GM18526 (cell line): ENCODE results near the gene RCC2.

Source experiments
- POLR2A ChIP-seq: IDR thresholded peaks from 3 replicates; pipeline ENCODE4 v1.6.1; 2011; ENCODE audit not compliant: insufficient read length; ENCODE audit errors: extremely low read depth

The RCC2 gene

DNA sequence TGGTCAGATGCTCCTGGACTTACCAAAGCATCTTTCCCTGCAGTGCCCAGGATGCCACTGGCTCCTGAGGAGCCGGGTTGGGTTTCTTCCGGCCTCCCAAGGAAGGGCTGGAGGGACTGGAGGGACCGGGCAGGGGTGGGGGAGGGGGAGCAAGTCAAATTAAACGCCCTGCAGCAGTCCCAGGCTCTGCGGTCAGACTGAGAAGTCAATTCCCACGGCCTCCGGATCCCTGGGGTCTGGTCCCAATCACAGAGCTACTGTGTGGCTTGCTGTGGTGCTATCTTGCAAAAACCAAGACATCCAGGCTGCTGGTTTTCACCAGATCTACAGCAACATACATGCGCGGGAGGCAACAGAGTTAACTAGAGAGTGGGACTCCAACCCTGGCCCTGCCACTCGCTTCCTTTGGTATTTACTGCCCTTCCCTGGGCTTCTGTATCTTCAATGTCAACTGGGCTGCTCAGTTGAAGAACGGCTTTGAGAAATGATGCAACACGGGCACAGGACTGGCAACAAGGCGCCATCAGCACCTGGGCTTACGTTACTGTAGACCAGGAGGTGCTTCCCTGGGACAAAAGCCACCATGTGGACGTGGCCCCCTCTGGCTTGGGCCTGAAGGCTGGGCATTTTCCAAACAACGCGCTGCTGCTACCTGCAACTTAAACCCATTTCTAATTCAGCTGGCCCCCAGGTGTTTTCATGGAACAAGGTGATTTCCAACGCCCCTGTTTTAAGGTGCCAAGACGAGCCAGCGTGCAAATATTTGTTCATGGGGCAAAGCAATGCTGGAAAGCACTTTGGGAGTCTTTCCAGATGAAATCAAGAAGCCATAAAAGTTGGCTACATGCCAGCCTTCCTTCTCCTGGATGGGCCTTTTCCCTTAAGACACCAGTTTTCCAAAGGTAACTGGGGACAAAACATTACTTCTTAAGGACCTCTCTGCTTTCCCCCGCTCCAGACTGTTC lies 11.5 kb downstream of the RCC2 start:
- TF ChIP-seq POLR2A = no peak

- no peak for TF ChIP-seq POLR2A
These were observed 13.5 kb downstream of the RCC2 start for GRCh38 chr1:17425806-17426600.

DNA sequence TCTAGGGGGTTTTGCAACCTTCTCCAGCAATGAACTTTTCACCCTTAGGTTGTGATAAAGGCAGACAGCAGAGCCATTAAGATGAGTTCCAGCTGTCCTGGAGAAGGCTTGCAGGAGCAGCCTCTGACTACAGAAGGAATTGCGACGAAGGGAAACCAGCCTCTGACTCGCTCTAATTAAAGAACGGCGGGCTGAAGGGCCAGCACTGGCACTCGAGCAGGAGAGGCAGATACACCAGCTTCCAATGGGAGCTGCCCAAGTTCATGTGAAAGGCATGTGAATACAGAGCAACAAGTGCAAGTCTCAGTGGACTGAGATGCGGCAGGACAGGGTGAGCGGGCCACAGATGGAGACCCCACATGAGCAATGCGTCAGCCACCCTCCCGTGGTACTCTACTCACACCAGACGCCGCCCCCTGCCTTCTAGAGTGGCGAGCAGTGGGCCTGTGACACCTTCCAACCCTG lies 15.7 kb downstream of the RCC2 start:
- TF ChIP-seq POLR2A = no peak

GRCh38 chr1:17422461-17422860 lies 17.0 kb downstream of the RCC2 start:
- no peak for TF ChIP-seq POLR2A

GRCh38 chr1:17420391-17420918 lies 19.0 kb downstream of the RCC2 start:
- TF ChIP-seq POLR2A = no peak

DNA sequence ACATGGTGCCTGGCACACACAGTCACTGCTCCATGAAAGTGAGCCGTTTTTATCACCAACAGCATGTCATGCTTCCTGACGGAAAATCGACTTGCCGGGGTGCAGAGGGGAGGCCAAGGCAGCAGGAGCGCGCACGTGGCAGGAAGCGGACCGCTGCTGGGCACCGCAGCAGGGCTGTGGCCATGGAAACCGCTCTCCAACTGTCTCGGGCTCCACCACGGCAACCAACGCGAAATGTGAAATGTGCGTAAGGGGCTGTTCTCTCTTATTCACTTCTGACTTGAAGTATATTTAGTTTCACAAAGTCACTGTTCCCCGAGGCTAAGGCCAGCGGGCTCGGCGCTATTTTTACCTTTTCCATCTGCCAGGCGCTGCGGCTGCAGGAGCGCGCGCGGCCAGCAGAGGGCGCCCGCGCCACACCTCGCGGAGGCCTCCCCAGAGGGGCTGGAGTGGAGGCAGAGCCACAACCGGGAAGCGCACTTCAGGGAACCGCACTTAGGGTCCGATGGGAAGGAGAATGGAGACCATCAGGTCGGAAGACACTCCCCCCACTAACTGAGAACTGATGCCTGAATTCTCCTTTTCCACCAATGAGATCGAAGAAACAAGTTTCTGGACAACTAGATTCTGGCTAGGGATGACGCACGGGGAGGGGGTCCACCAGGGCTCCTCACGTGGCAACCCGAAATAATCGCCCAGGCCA lies 19.7 kb downstream of the RCC2 start:
- TF ChIP-seq POLR2A = no peak

DNA sequence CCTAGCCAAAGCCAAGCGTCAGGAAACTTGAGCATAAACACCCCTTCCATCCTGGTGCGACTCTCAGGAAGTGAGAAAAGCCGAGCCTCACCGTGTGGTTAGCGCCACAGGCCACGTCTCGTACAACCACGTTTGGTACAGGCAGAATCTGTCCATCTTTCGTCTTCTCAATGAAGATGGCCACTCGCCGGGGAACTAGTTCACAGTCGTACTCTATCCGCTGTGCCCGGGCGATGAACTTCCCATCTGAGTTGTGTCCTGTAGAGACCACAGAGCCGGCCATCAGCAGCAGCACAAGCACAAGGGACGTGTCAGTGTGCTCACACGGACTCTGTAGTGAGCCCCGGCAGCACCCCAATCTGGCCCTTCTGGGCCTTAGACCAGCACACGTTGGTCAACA lies 23.1 kb downstream of the RCC2 start:
- TF ChIP-seq POLR2A = no peak

- no peak for TF ChIP-seq POLR2A
These were observed 25.5 kb downstream of the RCC2 start for GRCh38 chr1:17414022-17414421.

DNA sequence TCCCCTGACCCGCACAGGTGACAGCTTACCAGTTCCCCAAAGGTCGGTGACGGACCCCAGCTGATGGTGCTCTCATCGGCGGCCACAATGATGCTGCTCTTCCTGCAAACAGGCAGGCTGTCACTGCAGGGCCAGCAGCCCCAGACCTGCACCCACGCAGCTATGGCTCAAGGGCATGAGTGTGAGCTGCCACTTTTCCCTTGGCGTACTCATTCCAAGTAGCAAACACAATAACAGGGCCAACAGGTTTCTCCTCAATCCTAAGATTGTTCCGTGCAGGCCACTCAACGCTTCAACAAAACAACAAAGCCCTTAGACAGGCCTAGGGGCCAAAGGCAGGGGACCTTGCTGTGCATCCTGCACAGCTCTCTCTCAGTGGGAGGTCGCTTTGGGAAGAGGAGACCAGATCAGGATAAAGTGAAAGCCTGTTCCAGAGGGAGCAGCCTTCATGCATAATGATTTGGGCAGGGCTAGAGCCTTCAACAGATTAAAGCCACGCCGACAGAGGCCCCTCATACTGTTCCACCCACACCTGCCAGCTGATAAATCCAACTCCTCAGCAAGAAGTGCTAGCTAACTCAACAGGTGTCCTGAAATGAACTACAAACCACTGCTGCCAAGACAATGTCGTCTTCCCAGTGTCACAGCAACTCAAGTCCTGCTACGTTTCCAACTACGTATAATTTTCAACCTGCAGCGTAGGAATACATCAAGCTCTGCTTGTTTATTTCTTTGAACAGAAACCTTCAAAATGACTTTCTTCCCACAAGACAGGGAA lies 27.2 kb downstream of the RCC2 start:
- TF ChIP-seq POLR2A = no peak

DNA sequence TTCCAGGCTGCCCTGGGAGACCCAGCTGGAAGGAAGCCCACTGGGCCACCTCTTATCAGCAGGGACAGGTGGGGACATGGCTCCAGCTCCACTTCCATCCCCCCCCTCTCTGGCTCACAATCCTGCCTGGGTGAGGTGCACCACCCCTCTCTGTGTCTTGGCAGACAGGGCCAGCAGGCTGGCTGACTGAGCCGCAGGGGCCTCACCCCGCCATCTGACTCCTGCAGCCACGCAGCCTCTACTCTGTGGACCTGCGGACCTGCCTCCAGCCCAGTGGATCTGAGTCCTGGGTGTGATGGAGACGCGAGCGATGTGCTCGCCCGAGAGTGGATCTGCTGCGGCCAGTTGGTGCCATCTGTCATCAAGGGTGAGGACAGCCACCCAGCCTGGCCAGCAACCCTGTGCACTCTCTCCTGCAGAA lies 30.1 kb downstream of the RCC2 start:
- TF ChIP-seq POLR2A = no peak

- no peak for TF ChIP-seq POLR2A
These were observed 33.3 kb downstream of the RCC2 start for GRCh38 chr1:17405898-17406759.

- no peak for TF ChIP-seq POLR2A
These were observed 34.7 kb downstream of the RCC2 start for GRCh38 chr1:17404820-17405219.

DNA sequence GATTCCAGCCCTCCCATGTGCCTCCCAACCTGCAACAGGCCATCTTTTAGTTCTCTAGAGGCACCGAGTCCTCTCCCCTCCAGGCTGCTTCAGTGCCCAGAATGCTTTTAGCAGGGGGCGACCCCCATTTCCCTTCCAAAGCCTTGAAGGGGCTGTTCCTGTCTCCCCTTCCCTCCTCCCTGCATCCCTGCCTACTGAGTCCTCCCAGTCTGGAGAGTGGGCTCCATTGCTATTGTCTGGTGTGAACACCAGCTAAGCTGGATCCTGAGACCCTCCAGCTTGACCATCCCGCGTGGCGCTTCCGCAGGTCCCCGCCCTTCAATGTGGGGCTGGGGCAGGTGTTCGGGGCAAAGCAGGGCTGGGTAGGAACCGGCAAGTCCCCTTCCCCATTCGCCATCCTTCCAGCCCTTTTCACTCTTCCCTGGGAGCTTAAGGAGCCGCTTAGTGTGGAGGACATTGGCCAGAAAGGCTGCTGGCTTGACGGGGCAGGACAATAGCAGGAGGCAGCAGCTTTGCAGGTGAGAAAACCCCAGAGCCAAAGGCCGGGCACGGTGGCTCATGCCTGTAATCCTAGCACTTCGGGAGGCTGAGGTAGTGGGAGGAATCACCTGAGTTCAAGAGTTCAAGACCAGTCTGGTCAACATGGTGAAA lies 35.3 kb downstream of the RCC2 start:
- TF ChIP-seq POLR2A = no peak
